Stomach (tissue), 9 donors: ENCODE results near the gene CTBS. TPM values are rescaled to one million over a fixed set of nuclear protein-coding genes. Genes with fewer than 3 reads are reported as not detected.
"Not testable (repeated sequence)": the region's sequence is repeated elsewhere in the genome, so short reads cannot be mapped to it uniquely, and the experiment has no call there.

ENCODE experiments used
- DNase-seq, 2 donors: peaks; one replicate each; pipeline versions ENCODE4 v3.0.0 to v3.0.0-alpha.2; 2013 to 2019
- H3K27ac ChIP-seq, 5 donors: fragments of 200-600 bp in 4 of 5; sonication (generic) in 4 of 5; one replicate each; pipeline ENCODE4 v1.5.1; 2013 to 2019; ENCODE audit warnings: mild to moderate bottlenecking in 1 of 5, moderate library complexity in 1 of 5
- H3K27me3 ChIP-seq, 3 donors: fragments of 200-600 bp; sonication (generic); one replicate each; pipeline ENCODE4 v1.5.1; 2017 to 2019; ENCODE audit warnings: mixed run types in 1 of 3
- H3K36me3 ChIP-seq, 4 donors: fragments of 200-600 bp; sonication (generic); 1 replicate in 3 of 4; 2 replicates in 1 of 4; pipeline ENCODE4 v1.5.1; 2016 to 2019
- H3K4me1 ChIP-seq, 4 donors: fragments of 200-600 bp; sonication (generic); one replicate each; pipeline ENCODE4 v1.5.1; 2016 to 2019
- H3K4me3 ChIP-seq, 4 donors: fragments of 200-600 bp; sonication (generic) in 3 of 4; one replicate each; pipeline ENCODE4 v1.5.1; 2016 to 2019; ENCODE audit warnings: mild to moderate bottlenecking in 1 of 4
- H3K9me3 ChIP-seq, 4 donors: fragments of 200-600 bp; sonication (generic); one replicate each; pipeline ENCODE4 v1.5.1; 2016 to 2019
- CTCF ChIP-seq, 7 experiments: fragments of 450-650 bp in 4 of 7; fragments of 200-600 bp in 3 of 7; sonication (generic) in 3 of 7; IDR thresholded peaks; one replicate each; pipeline ENCODE4 v1.5.1; 2016 to 2019; ENCODE audit warnings: antibody characterized with exemption in 7 of 7, control low read depth in 2 of 7, mild to moderate bottlenecking in 1 of 7
- EP300 ChIP-seq: sonication (generic); formaldehyde crosslinking; IDR thresholded peaks from one replicate; pipeline ENCODE4 v1.6.1; 2017; ENCODE audit warnings: antibody characterized with exemption
- POLR2A ChIP-seq, 4 donors: fragments of 450-650 bp; IDR thresholded peaks; one replicate each; pipeline ENCODE4 v1.6.1; 2016; ENCODE audit warnings: antibody characterized with exemption in 4 of 4, control low read depth in 2 of 4, mild to moderate bottlenecking in 1 of 4, moderate library complexity in 1 of 4
- POLR2AphosphoS5 ChIP-seq, 3 donors: sonication (generic); formaldehyde crosslinking; IDR thresholded peaks; one replicate each; pipeline ENCODE4 v1.6.1; 2016; ENCODE audit warnings: antibody characterized with exemption in 3 of 3
- WGBS, 5 donors: extraction: QIAGEN DNeasy Blood & Tissue Kit in 3 of 5; methylation state at CpG; one replicate each; pipeline versions ENCODE4 v1.1.5 to v1.1.7; 2013 to 2018; 5-methylcytosine and 5-hydroxymethylcytosine counted together
- intact Hi-C: fragments of 100-400 bp; cut with DNase I; formaldehyde crosslinking; loops from one replicate; pipeline ENCODE4 v1.15.1; 2023; ENCODE audit warnings: low total_unique reads
- polyA plus RNA-seq, 3 donors: library from polyadenylated mRNA; stranded (reverse); fragments of 200-250 nt; gene quantifications; one replicate each; pipeline ENCODE4 v1.2.3, GENCODE V29; 2013
- total RNA-seq, 5 donors: library from RNA; depleted of rRNA; stranded (reverse); fragments of >200 nt; gene quantifications; one replicate each; pipeline versions ENCODE4 v1.1.0 to v1.2.3, GENCODE V29; 2014 to 2016
- donor health status: healthy with polysubstance abuse.
- donor health status: Bipolar disorder and iron deficiency.
- donor health status: healthy.

The CTBS gene
- total and polyA plus RNA-seq, 8 donors, result 4.0 to 19.5 (median 7.8) TPM

DNA sequence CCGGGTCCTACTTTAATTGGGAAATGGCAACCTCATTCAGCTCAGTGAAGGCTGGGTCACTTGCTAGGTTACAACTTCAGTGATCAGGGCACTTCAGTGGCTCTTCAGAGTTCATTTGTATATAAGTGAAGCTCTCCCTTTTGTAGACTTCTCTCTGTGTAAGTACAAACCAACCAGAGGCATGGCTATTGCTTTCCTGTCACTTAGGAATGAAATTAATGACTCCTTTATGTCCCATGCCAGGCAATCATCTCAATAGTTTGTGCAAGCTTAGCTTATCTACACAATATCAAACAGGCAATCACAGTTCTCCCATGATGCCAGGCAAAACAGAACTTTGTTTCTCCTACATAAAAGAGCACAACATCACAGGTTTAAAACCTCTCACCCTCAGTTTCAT lies 22.8 kb upstream of the CTBS start:
- H3K4me1 ChIP-seq, result peaks cover 0 to 15% (median 0%) of the 10 kb centered on the region in 4 donors
- no peaks in the 10 kb centered on the region for H3K36me3 ChIP-seq
- H3K27me3 ChIP-seq, result no peaks in the 10 kb centered on the region
- no peak overlapping the region for H3K4me3 ChIP-seq
- 77 to 98% (median 90%) methylated on average over 1 of the region's 1 CpG for WGBS, 5 donors
- DNase-seq, result no peak
- intact Hi-C loops, result no loop called here
- TF ChIP-seq POLR2A (IDR thresholded peaks at IDR 0.05) (no peak), EP300 (no peak), POLR2AphosphoS5 (IDR thresholded peaks at IDR 0.05) (no peak), CTCF (IDR thresholded peaks at IDR 0.05) (no peak)
- no peak overlapping the region for H3K27ac ChIP-seq
- H3K9me3 ChIP-seq, result peaks cover 0 to 10% (median 4%) of the 10 kb centered on the region in 4 donors

DNA sequence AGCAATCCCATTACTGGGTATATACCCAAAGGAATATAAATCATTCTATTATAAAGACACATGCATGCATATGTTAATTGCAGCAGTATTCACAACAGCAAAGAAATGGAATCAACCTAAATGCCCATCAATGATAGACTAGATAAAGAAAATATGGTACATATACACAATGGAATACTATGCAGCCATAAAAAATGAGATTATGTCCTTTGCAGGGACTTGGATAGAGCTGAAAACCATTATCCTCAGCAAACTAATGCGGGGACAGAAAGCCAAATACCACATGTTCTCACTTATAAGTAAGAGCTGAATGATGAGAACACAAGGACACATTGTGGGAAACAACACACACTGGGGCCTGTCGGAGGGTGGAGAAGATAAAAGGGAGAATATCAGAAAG lies 20.7 kb upstream of the CTBS start:
- WGBS, 5 donors, result 92 to 96% (median 94%) methylated on average over 2 of the region's 2 CpGs
- H3K36me3 ChIP-seq, H3K4me3 ChIP-seq, H3K27me3 ChIP-seq, H3K9me3 ChIP-seq, intact Hi-C loops, DNase-seq, H3K27ac ChIP-seq: not testable (repeated sequence)
- peaks cover 0 to 15% (median 0%) of the 10 kb centered on the region in 4 donors for H3K4me1 ChIP-seq

DNA sequence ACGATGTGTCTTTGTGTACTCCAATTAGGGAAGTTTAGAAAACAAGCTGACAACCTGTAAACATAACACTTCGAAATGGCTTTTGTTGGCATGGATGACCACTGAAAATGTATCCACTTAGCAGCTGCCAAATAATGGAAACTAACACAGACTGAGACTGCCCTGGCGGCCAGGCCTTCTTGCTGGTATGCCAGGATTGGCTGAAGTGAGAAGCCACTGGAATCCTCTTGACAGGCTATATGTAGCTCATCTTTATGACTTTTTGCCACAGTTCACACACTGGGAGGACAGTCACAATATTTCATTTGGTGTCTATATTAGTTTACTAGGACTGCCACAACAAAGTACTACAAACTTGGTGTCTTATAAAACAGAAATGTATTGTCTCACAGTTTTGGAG lies 12.9 kb upstream of the CTBS start:
- no peak for DNase-seq
- Histone ChIP-seq H3K27ac (no peak overlapping the region), H3K4me1 (peaks cover 0 to 4% (median 0%) of the 10 kb centered on the region in 4 donors), H3K4me3 (no peak overlapping the region), H3K27me3 (no peaks in the 10 kb centered on the region), H3K9me3 (no peaks in the 10 kb centered on the region), H3K36me3 (no peaks in the 10 kb centered on the region)
- intact Hi-C loops, result no loop called here
- no peak for TF ChIP-seq CTCF (IDR thresholded peaks at IDR 0.05)
- no peak for TF ChIP-seq EP300
- no peak for TF ChIP-seq POLR2AphosphoS5 (IDR thresholded peaks at IDR 0.05)
- TF ChIP-seq POLR2A (IDR thresholded peaks at IDR 0.05), result no peak
- WGBS, 5 donors, result 69 to 84% (median 80%) methylated on average over 3 of the region's 3 CpGs

- H3K27me3 ChIP-seq, result no peaks in the 10 kb centered on the region
- H3K4me3 ChIP-seq, result no peak overlapping the region
- H3K4me1 ChIP-seq, result peaks cover 0 to 4% (median 0%) of the 10 kb centered on the region in 4 donors
- DNase-seq, result no peak
- intact Hi-C loops, result no loop called here
- no peak overlapping the region for H3K27ac ChIP-seq
- H3K9me3 ChIP-seq, result no peaks in the 10 kb centered on the region
- TF ChIP-seq POLR2AphosphoS5 (IDR thresholded peaks at IDR 0.05) (no peak), POLR2A (IDR thresholded peaks at IDR 0.05) (no peak), EP300 (no peak), CTCF (IDR thresholded peaks at IDR 0.05) (no peak)
- H3K36me3 ChIP-seq, result no peaks in the 10 kb centered on the region
- 0 to 90% (median 42%) methylated on average over 1 of the region's 1 CpG for WGBS, 5 donors
Measured at GRCh38 chr1:84585803-84586202, 11.6 kb upstream of the CTBS start.

GRCh38 chr1:84584126-84584525 lies 9.9 kb upstream of the CTBS start:
- peaks cover 0 to 4% (median 0%) of the 10 kb centered on the region in 4 donors for H3K4me1 ChIP-seq
- no peaks in the 10 kb centered on the region for H3K9me3 ChIP-seq
- no peak for DNase-seq
- 79 to 95% (median 92%) methylated on average over 2 of the region's 2 CpGs for WGBS, 5 donors
- no peak overlapping the region for H3K27ac ChIP-seq
- TF ChIP-seq CTCF (IDR thresholded peaks at IDR 0.05) (no peak), EP300 (no peak), POLR2AphosphoS5 (IDR thresholded peaks at IDR 0.05) (no peak), POLR2A (IDR thresholded peaks at IDR 0.05) (no peak)
- H3K27me3 ChIP-seq, result no peaks in the 10 kb centered on the region
- H3K4me3 ChIP-seq, result no peak overlapping the region
- intact Hi-C loops, result no loop called here
- H3K36me3 ChIP-seq, result no peaks in the 10 kb centered on the region
